K562 (cell line): ENCODE data around the gene ZSCAN12. TPM values are rescaled to one million over a fixed set of nuclear protein-coding genes. Genes with fewer than 3 reads are reported as not detected.
A peak's percentile ranks its signal among the peaks of the same experiment; 100 is the strongest.

Experiments
- BDP1 ChIP-seq: IDR thresholded peaks from 3 replicates; pipeline ENCODE4 v1.6.1; 2011; ENCODE audit not compliant: insufficient read length, insufficient read depth
- CC2D1A ChIP-seq: fragments of 450-650 bp; IDR thresholded peaks from 2 replicates; pipeline ENCODE4 v1.6.1; 2017; ENCODE audit warnings: mild to moderate bottlenecking
- CHD1 ChIP-seq: fragments of 200-600 bp; sonication (generic); IDR thresholded peaks from one replicate; pipeline ENCODE4 v1.6.1; 2012; ENCODE audit warnings: mild to moderate bottlenecking, moderate library complexity, low read length, inconsistent platforms
- FOXA3 ChIP-seq, 2 experiments: fragments of 450-650 bp in 1 of 2; sonication (generic) in 1 of 2; formaldehyde crosslinking; IDR thresholded peaks in 1 of 2; conservative IDR thresholded peaks in 1 of 2; 2 replicates each; pipeline versions ENCODE4 v1.4.0 to v1.8.0; 2020 to 2022; ENCODE audit warnings: mild to moderate bottlenecking in 2 of 2, missing genetic modification reagents in 1 of 2
- GTF2E2 ChIP-seq: fragments of 200-800 bp; sonication (Bioruptor generic); IDR thresholded peaks from 2 replicates; pipeline ENCODE4 v1.6.1; 2016; ENCODE audit warnings: missing genetic modification characterization, missing compliant biosample characterization
- NFRKB ChIP-seq: fragments of 450-650 bp; IDR thresholded peaks from 2 replicates; pipeline ENCODE4 v1.6.1; 2016; ENCODE audit warnings: low read depth
- NR4A1 ChIP-seq, 2 experiments: fragments of 250-450 bp in 1 of 2; fragments of 450-650 bp in 1 of 2; sonication (Bioruptor Pico) in 1 of 2; IDR thresholded peaks; 2 replicates each; pipeline versions ENCODE4 v1.4.0 to v1.6.1; 2016 to 2020; ENCODE audit warnings: mild to moderate bottlenecking in 2 of 2, missing compliant biosample characterization in 1 of 2, missing genetic modification characterization in 1 of 2, moderate library complexity in 1 of 2
- PCBP2 ChIP-seq: fragments of 200-400 bp; formaldehyde crosslinking; IDR thresholded peaks from 2 replicates; pipeline ENCODE4 v1.6.1; 2018; ENCODE audit warnings: low read length, low read depth, mild to moderate bottlenecking, moderate library complexity; ENCODE audit not compliant: poor library complexity, severe bottlenecking
- RAD51 ChIP-seq: fragments of 450-650 bp; IDR thresholded peaks from 2 replicates; pipeline ENCODE4 v1.7.1; 2016; ENCODE audit warnings: low read depth, mild to moderate bottlenecking, borderline replicate concordance
- SOX6 ChIP-seq: fragments of 450-650 bp; IDR thresholded peaks from 2 replicates; pipeline ENCODE4 v1.6.1; 2014; ENCODE audit warnings: mild to moderate bottlenecking
- TBL1XR1 ChIP-seq, 2 experiments: IDR thresholded peaks; 2 replicates each; pipeline ENCODE4 v1.6.1; 2012; ENCODE audit warnings: improper control_type of control experiment in 2 of 2, low read length in 2 of 2, mild to moderate bottlenecking in 1 of 2
- XRCC3 ChIP-seq: fragments of 450-650 bp; IDR thresholded peaks from 2 replicates; pipeline ENCODE4 v1.6.1; 2017; ENCODE audit warnings: mild to moderate bottlenecking, moderate library complexity
- ZBTB7A ChIP-seq: IDR thresholded peaks from 2 replicates; pipeline ENCODE4 v1.6.1; 2011; ENCODE audit warnings: low read depth, mild to moderate bottlenecking, low read length, moderate library complexity, borderline replicate concordance; ENCODE audit not compliant: control insufficient read depth
- ZC3H11A ChIP-seq: IDR thresholded peaks from 2 replicates; pipeline ENCODE4 v1.6.1; 2012; ENCODE audit warnings: low read depth, low read length, improper control_type of control experiment
- ZNF408 ChIP-seq: fragments of 250-450 bp; sonication (Bioruptor Pico); IDR thresholded peaks from 2 replicates; pipeline ENCODE4 v1.4.0; 2020; ENCODE audit warnings: low read depth, mild to moderate bottlenecking, moderate library complexity
- polyA plus RNA-seq, 8 experiments: library from polyadenylated mRNA; depleted of rRNA in 4 of 8; stranded (reverse) in 5 of 8; unstranded in 3 of 8; fragments of >200 nt; fragmentation: Nextera tagmentation in 2 of 8; fragmentation: Illumina TruSeq in 1 of 8; extraction: Ambion mirVana in 2 of 8; extraction: Trizol in 1 of 8; gene quantifications; 2 replicates each; pipeline versions ENCODE4 v1.2.1 to v1.2.3, GENCODE V29; 2011 to 2014; ENCODE audit warnings: inconsistent platforms in 1 of 8, missing spikeins in 1 of 8
- total RNA-seq, 7 experiments: library from RNA; depleted of rRNA in 6 of 7; stranded (reverse); fragments of >200 nt in 6 of 7; fragmentation: Illumina TruSeq in 2 of 7; extraction: Trizol in 2 of 7; gene quantifications; 2 replicates each; pipeline versions ENCODE4 v1.2.1 to v1.2.3, GENCODE V29; 2011 to 2021; ENCODE audit warnings: low replicate concordance in 1 of 7
- TF ChIP-seq, protein P1 (sequence below): sonication (generic); formaldehyde crosslinking; IDR thresholded peaks from 2 replicates; pipeline ENCODE4 v1.8.0; 2022; ENCODE audit warnings: missing genetic modification reagents, mild to moderate bottlenecking, borderline replicate concordance
- TF ChIP-seq, protein P2 (sequence below): fragments of 250-450 bp; sonication (Bioruptor Pico); IDR thresholded peaks from 2 replicates; pipeline ENCODE4 v1.5.0; 2021; ENCODE audit warnings: mild to moderate bottlenecking, borderline replicate concordance
- TF ChIP-seq, protein P3 (sequence below): sonication (generic); formaldehyde crosslinking; IDR thresholded peaks from 2 replicates; pipeline ENCODE4 v1.9.0; 2022; ENCODE audit warnings: mild to moderate bottlenecking, missing genetic modification reagents
- TF ChIP-seq, protein P4 (sequence below): IDR thresholded peaks from 2 replicates; pipeline ENCODE4 v1.6.1; 2014; ENCODE audit warnings: antibody characterized with exemption
- TF ChIP-seq, protein P5 (sequence below): sonication (generic); formaldehyde crosslinking; IDR thresholded peaks from 2 replicates; pipeline ENCODE4 v1.8.0; 2022; ENCODE audit warnings: mild to moderate bottlenecking, missing genetic modification reagents

Gene ZSCAN12
- total and polyA plus RNA-seq, 9 of the 15 experiments (the other 6 are each of a cell fraction or from before 2014, with no cell fraction given), result 2.5 to 19.6 (median 12.5) TPM

DNA sequence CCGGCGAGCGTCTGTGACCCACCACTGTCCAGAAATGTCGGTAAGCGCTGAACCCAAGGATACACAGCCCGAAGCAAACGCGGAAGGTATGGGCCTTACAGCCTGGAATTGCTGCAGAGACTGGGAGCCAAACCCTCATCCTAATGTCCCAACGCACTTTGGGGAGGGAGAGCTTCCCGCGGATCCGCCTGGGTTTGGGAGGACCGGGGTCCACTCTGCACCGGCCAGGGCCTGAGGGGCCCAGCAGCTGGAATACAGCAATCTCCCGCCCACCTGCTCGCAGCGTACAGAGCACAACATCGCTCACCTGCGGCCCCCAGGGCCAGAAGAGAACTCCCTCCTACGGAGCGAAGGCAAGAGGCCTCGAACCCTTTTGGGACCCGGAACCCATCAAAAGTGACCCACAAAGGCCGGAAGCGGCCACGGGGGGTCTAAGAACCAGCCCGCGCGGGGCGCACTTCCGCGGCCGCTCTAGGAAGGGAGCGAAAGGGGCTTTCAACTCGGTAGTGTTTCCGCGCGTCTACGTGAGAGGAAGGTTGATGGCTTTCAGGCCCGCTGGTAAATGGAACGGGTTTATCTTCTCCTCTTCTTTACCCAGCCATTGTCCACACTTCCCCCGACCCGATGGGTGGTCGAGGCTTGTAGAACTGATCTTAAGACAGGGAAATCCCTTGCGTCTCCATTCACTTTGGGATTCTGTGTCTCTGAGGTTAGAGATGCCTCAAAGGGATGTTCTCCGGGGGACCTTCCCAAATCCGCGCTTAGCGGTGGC, at the start of gene ZSCAN12 (continued):
- TF ChIP-seq, protein P1, sequence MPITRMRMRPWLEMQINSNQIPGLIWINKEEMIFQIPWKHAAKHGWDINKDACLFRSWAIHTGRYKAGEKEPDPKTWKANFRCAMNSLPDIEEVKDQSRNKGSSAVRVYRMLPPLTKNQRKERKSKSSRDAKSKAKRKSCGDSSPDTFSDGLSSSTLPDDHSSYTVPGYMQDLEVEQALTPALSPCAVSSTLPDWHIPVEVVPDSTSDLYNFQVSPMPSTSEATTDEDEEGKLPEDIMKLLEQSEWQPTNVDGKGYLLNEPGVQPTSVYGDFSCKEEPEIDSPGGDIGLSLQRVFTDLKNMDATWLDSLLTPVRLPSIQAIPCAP (CRISPR knock-in tag), result no peak
- no peak for TF ChIP-seq PCBP2
- TF ChIP-seq CHD1, result peak; percentile 86
- 0 out of 2 replicates have a peak, but pooled peaks have one; percentile 10 for TF ChIP-seq RAD51
- peak; percentile 98 for TF ChIP-seq CC2D1A
- TF ChIP-seq ZC3H11A, result peak; percentile 83; the same call in 1 of the 2 replicates
- TF ChIP-seq, protein P2, sequence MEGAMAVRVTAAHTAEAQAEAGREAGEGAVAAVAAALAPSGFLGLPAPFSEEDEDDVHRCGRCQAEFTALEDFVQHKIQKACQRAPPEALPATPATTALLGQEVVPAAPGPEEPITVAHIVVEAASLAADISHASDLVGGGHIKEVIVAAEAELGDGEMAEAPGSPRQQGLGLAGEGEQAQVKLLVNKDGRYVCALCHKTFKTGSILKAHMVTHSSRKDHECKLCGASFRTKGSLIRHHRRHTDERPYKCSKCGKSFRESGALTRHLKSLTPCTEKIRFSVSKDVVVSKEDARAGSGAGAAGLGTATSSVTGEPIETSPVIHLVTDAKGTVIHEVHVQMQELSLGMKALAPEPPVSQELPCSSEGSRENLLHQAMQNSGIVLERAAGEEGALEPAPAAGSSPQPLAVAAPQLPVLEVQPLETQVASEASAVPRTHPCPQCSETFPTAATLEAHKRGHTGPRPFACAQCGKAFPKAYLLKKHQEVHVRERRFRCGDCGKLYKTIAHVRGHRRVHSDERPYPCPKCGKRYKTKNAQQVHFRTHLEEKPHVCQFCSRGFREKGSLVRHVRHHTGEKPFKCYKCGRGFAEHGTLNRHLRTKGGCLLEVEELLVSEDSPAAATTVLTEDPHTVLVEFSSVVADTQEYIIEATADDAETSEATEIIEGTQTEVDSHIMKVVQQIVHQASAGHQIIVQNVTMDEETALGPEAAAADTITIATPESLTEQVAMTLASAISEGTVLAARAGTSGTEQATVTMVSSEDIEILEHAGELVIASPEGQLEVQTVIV, result no peak
- TF ChIP-seq TBL1XR1 (IDR thresholded peaks at IDR 0.05; ENCODE audit: low read length in 2 of 2), result peak; percentile 42 to 90; a peak in 2 of 4 replicates
- peak in 1 of 2 experiments; percentile 64; a peak in 2 of 4 replicates for TF ChIP-seq FOXA3 (CRISPR knock-in tag; conservative IDR thresholded peaks at IDR 0.05 in 1 of 2, IDR thresholded peaks at IDR 0.05 in 1 of 2)
- TF ChIP-seq ZNF408 (CRISPR knock-in tag), result no peak
- TF ChIP-seq BDP1, result no peak
- TF ChIP-seq, protein P3, sequence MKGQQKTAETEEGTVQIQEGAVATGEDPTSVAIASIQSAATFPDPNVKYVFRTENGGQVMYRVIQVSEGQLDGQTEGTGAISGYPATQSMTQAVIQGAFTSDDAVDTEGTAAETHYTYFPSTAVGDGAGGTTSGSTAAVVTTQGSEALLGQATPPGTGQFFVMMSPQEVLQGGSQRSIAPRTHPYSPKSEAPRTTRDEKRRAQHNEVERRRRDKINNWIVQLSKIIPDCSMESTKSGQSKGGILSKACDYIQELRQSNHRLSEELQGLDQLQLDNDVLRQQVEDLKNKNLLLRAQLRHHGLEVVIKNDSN (CRISPR knock-in tag), result no peak
- peak; percentile 85 for TF ChIP-seq SOX6
- no peak; the same call in 1 of the 2 replicates for TF ChIP-seq NR4A1 (CRISPR knock-in tag; IDR thresholded peaks at IDR 0.05)
- peak; percentile 50; the same call in 1 of the 2 replicates for TF ChIP-seq NR4A1 (tag; IDR thresholded peaks at IDR 0.05)
- peak; percentile 96 for TF ChIP-seq GTF2E2 (tag)
- TF ChIP-seq, protein P4, sequence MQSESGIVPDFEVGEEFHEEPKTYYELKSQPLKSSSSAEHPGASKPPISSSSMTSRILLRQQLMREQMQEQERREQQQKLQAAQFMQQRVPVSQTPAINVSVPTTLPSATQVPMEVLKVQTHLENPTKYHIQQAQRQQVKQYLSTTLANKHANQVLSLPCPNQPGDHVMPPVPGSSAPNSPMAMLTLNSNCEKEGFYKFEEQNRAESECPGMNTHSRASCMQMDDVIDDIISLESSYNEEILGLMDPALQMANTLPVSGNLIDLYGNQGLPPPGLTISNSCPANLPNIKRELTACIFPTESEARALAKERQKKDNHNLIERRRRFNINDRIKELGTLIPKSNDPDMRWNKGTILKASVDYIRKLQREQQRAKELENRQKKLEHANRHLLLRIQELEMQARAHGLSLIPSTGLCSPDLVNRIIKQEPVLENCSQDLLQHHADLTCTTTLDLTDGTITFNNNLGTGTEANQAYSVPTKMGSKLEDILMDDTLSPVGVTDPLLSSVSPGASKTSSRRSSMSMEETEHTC, result no peak
- TF ChIP-seq NFRKB, result peak; percentile 98
- TF ChIP-seq, protein P5, sequence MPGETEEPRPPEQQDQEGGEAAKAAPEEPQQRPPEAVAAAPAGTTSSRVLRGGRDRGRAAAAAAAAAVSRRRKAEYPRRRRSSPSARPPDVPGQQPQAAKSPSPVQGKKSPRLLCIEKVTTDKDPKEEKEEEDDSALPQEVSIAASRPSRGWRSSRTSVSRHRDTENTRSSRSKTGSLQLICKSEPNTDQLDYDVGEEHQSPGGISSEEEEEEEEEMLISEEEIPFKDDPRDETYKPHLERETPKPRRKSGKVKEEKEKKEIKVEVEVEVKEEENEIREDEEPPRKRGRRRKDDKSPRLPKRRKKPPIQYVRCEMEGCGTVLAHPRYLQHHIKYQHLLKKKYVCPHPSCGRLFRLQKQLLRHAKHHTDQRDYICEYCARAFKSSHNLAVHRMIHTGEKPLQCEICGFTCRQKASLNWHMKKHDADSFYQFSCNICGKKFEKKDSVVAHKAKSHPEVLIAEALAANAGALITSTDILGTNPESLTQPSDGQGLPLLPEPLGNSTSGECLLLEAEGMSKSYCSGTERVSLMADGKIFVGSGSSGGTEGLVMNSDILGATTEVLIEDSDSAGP (CRISPR knock-in tag), result peak; percentile 81
- no peak for TF ChIP-seq XRCC3
- TF ChIP-seq ZBTB7A, result peak; percentile 98
